CD8-positive, alpha-beta memory T cell (primary cell): ENCODE data around the gene CRTAC1. TPM values are rescaled to one million over a fixed set of nuclear protein-coding genes. Genes with fewer than 3 reads are reported as not detected.

Source experiments
- CTCF ChIA-PET: fragments of 350-600 bp; sonication (Branson Sonifier 250); formaldehyde crosslinking; loops from one replicate; lab custom pipeline; 2021; ENCODE audit warnings: antibody characterized with exemption; lab: Charles Lee
- POLR2A ChIA-PET: fragments of 350-600 bp; sonication (Branson Sonifier 250); formaldehyde crosslinking; loops from one replicate; lab custom pipeline; 2021; ENCODE audit warnings: antibody characterized with exemption; lab: Charles Lee
- DNase-seq, 5 donors: peaks; one replicate each; pipeline versions ENCODE4 v3.0.0 to v3.0.0-alpha.2; 2020 to 2022; ENCODE audit warnings: mixed read lengths in 1 of 5
- H3K27ac ChIP-seq: one replicate; pipeline ENCODE4 v1.7.0; 2013; ENCODE audit warnings: low read depth, mild to moderate bottlenecking, low read length, moderate library complexity
- H3K27me3 ChIP-seq: 2 replicates; pipeline ENCODE4 v1.7.0; 2013; ENCODE audit warnings: low read length, mild to moderate bottlenecking; ENCODE audit not compliant: insufficient read depth, poor library complexity, severe bottlenecking
- H3K36me3 ChIP-seq: 2 replicates; pipeline ENCODE4 v1.7.0; 2013; ENCODE audit warnings: mild to moderate bottlenecking, low read length, moderate library complexity; ENCODE audit not compliant: insufficient read depth
- H3K4me1 ChIP-seq: 2 replicates; pipeline ENCODE4 v1.7.0; 2013; ENCODE audit warnings: mild to moderate bottlenecking, low read length, moderate library complexity; ENCODE audit not compliant: insufficient read depth
- H3K4me3 ChIP-seq: 2 replicates; pipeline ENCODE4 v1.7.0; 2013; ENCODE audit warnings: mild to moderate bottlenecking, low read length
- H3K9me3 ChIP-seq: 2 replicates; pipeline ENCODE4 v1.7.0; 2013; ENCODE audit warnings: mild to moderate bottlenecking, low read length
- H3K27ac Mint-ChIP-seq, 8 donors: one replicate each; pipeline ENCODE4 v1.8.0; 2020 to 2021; ENCODE audit warnings: mixed read lengths in 8 of 8, mild to moderate bottlenecking in 6 of 8, inconsistent platforms in 3 of 8, moderate library complexity in 3 of 8
- H3K27me3 Mint-ChIP-seq, 2 donors: one replicate each; pipeline ENCODE4 v1.8.0; 2020 to 2021; ENCODE audit warnings: mixed read lengths in 2 of 2, mild to moderate bottlenecking in 1 of 2, moderate library complexity in 1 of 2
- H3K36me3 Mint-ChIP-seq, 3 donors: one replicate each; pipeline ENCODE4 v1.8.0; 2020 to 2021; ENCODE audit warnings: mixed read lengths in 3 of 3, inconsistent platforms in 1 of 3, mild to moderate bottlenecking in 1 of 3
- H3K4me1 Mint-ChIP-seq, 3 donors: one replicate each; pipeline ENCODE4 v1.8.0; 2020 to 2021; ENCODE audit warnings: mixed read lengths in 3 of 3, inconsistent platforms in 1 of 3, mild to moderate bottlenecking in 1 of 3
- H3K4me3 Mint-ChIP-seq, 7 donors: one replicate each; pipeline ENCODE4 v1.8.0; 2020 to 2021; ENCODE audit warnings: mixed read lengths in 7 of 7, mild to moderate bottlenecking in 6 of 7, moderate library complexity in 4 of 7, inconsistent platforms in 2 of 7
- H3K9me3 Mint-ChIP-seq, 5 donors: one replicate each; pipeline ENCODE4 v1.8.0; 2020 to 2022; ENCODE audit warnings: mixed read lengths in 5 of 5, mild to moderate bottlenecking in 3 of 5, moderate library complexity in 2 of 5, inconsistent platforms in 1 of 5
- polyA plus RNA-seq: library from polyadenylated mRNA; unstranded; fragments of 300-500 nt; fragmentation: Illumina TruSeq; gene quantifications from one replicate; pipeline ENCODE4 v1.2.3, GENCODE V29; 2021
- total RNA-seq, 2 experiments: library from RNA; stranded (reverse); gene quantifications; one replicate each; pipeline ENCODE4 v1.2.3, GENCODE V29; 2021

Gene CRTAC1
- total RNA-seq (not detected), polyA plus RNA-seq (not detected)

- Histone ChIP-seq H3K9me3 (no peaks in the 10 kb centered on the region), H3K4me1 (no peaks in the 10 kb centered on the region), H3K27ac (no peak within 1 kb of the TSS), H3K36me3 (no peaks in the 10 kb centered on the region), H3K4me3 (no peak within 1 kb of the TSS), H3K27me3 (peaks cover 12% of the 10 kb centered on the region)
- Mint-ChIP-seq H3K27ac (no peak within 1 kb of the TSS), H3K4me1 (peaks cover 4 to 11% (median 7%) of the 10 kb centered on the region in 3 donors), H3K27me3 (peaks cover 41 to 75% of the 10 kb centered on the region in 2 donors), H3K36me3 (no peaks in the 10 kb centered on the region), H3K4me3 (peak within 1 kb of the TSS in 2 of 7 donors; percentile 32 to 34), H3K9me3 (no peaks in the 10 kb centered on the region)
- no peak for DNase-seq
- POLR2A ChIA-PET = no interaction called here
- CTCF ChIA-PET = interaction anchor here (1.1 to 1.6 kb wide), 2 partner anchors 11 to 17 kb away, joined by 3 to 5 read pairs; no protein-coding TSS in a partner anchor
Observed at GRCh38 chr10:98030093-98030821, at the start of gene CRTAC1. CRTAC1 (minus strand) TSS chr10:98030621; CDS start chr10:98030472, 149 bp downstream.

- Histone ChIP-seq H3K4me1 (no peaks in the 10 kb centered on the region), H3K36me3 (no peaks in the 10 kb centered on the region), H3K4me3 (no peak overlapping the region), H3K27ac (no peak overlapping the region), H3K27me3 (no peaks in the 10 kb centered on the region), H3K9me3 (no peaks in the 10 kb centered on the region)
- Mint-ChIP-seq H3K36me3 (no peaks in the 10 kb centered on the region), H3K4me3 (no peak overlapping the region), H3K4me1 (no peaks in the 10 kb centered on the region), H3K27ac (no peak overlapping the region), H3K27me3 (peaks cover 8 to 10% of the 10 kb centered on the region in 2 donors), H3K9me3 (peaks cover 0 to 6% (median 0%) of the 10 kb centered on the region in 5 donors)
- CTCF ChIA-PET = no interaction called here
- DNase-seq = no peak
- POLR2A ChIA-PET = no interaction called here
Observed at GRCh38 chr10:98078774-98079173, 48.4 kb upstream of the CRTAC1 start.

- Mint-ChIP-seq H3K27me3 (peaks cover 7 to 19% of the 10 kb centered on the region in 2 donors), H3K27ac (no peak overlapping the region), H3K4me1 (no peaks in the 10 kb centered on the region), H3K9me3 (peaks cover 0 to 10% (median 0%) of the 10 kb centered on the region in 5 donors), H3K4me3 (no peak overlapping the region), H3K36me3 (no peaks in the 10 kb centered on the region)
- DNase-seq = no peak
- no peak overlapping the region for H3K4me3 ChIP-seq
- no peaks in the 10 kb centered on the region for H3K27me3 ChIP-seq
- CTCF ChIA-PET = no interaction called here
- no peak overlapping the region for H3K27ac ChIP-seq
- H3K4me1 ChIP-seq = no peaks in the 10 kb centered on the region
- POLR2A ChIA-PET = no interaction called here
- H3K9me3 ChIP-seq = no peaks in the 10 kb centered on the region
- no peaks in the 10 kb centered on the region for H3K36me3 ChIP-seq
Observed at GRCh38 chr10:98077223-98077622, 46.8 kb upstream of the CRTAC1 start.

- H3K36me3 Mint-ChIP-seq = no peaks in the 10 kb centered on the region
- H3K9me3 Mint-ChIP-seq = peaks cover 0 to 8% (median 0%) of the 10 kb centered on the region in 5 donors
- H3K27ac ChIP-seq = no peak overlapping the region
- H3K4me1 Mint-ChIP-seq = no peaks in the 10 kb centered on the region
- DNase-seq = no peak
- ChIA-PET POLR2A (no interaction called here), CTCF (no interaction called here)
- H3K4me3 Mint-ChIP-seq = no peak overlapping the region
- no peaks in the 10 kb centered on the region for H3K9me3 ChIP-seq
- H3K27me3 Mint-ChIP-seq = peaks cover 8 to 26% of the 10 kb centered on the region in 2 donors
- peak overlapping the region in 1 of 8 donors; percentile 64 for H3K27ac Mint-ChIP-seq
- H3K4me1 ChIP-seq = no peaks in the 10 kb centered on the region
- no peaks in the 10 kb centered on the region for H3K36me3 ChIP-seq
- no peaks in the 10 kb centered on the region for H3K27me3 ChIP-seq
- H3K4me3 ChIP-seq = no peak overlapping the region
Observed at GRCh38 chr10:98076086-98076485, 45.7 kb upstream of the CRTAC1 start.

- H3K4me1 Mint-ChIP-seq = no peaks in the 10 kb centered on the region
- no peak overlapping the region for H3K4me3 Mint-ChIP-seq
- no peaks in the 10 kb centered on the region for H3K36me3 Mint-ChIP-seq
- H3K9me3 Mint-ChIP-seq = peaks cover 0 to 9% (median 0%) of the 10 kb centered on the region in 5 donors
- peaks cover 7 to 32% of the 10 kb centered on the region in 2 donors for H3K27me3 Mint-ChIP-seq
- H3K27ac ChIP-seq = no peak overlapping the region
- DNase-seq = no peak
- no peak overlapping the region for H3K4me3 ChIP-seq
- POLR2A ChIA-PET = no interaction called here
- no peaks in the 10 kb centered on the region for H3K27me3 ChIP-seq
- no peaks in the 10 kb centered on the region for H3K4me1 ChIP-seq
- no peaks in the 10 kb centered on the region for H3K9me3 ChIP-seq
- no peak overlapping the region for H3K27ac Mint-ChIP-seq
- CTCF ChIA-PET = no interaction called here
- no peaks in the 10 kb centered on the region for H3K36me3 ChIP-seq
Observed at GRCh38 chr10:98074315-98074911, 44.0 kb upstream of the CRTAC1 start.

GRCh38 chr10:98067165-98067564 lies 36.7 kb upstream of the CRTAC1 start:
- CTCF ChIA-PET = no interaction called here
- H3K27ac Mint-ChIP-seq = no peak overlapping the region

GRCh38 chr10:98063740-98064027 lies 33.3 kb upstream of the CRTAC1 start:
- Mint-ChIP-seq H3K27me3 (peaks cover 19 to 81% of the 10 kb centered on the region in 2 donors), H3K36me3 (peaks cover 0 to 3% (median 0%) of the 10 kb centered on the region in 3 donors), H3K9me3 (peaks cover 0 to 1% (median 0%) of the 10 kb centered on the region in 5 donors), H3K27ac (no peak overlapping the region), H3K4me1 (no peaks in the 10 kb centered on the region), H3K4me3 (no peak overlapping the region)
- no peaks in the 10 kb centered on the region for H3K9me3 ChIP-seq
- ChIA-PET POLR2A (no interaction called here), CTCF (no interaction called here)
- H3K4me1 ChIP-seq = no peaks in the 10 kb centered on the region
- DNase-seq = no peak
- H3K4me3 ChIP-seq = no peak overlapping the region
- no peaks in the 10 kb centered on the region for H3K36me3 ChIP-seq
- peaks cover 5% of the 10 kb centered on the region for H3K27me3 ChIP-seq
- no peak overlapping the region for H3K27ac ChIP-seq

More at GRCh38 chr10:98067165-98067564, 36.7 kb upstream of the CRTAC1 start:
- no peaks in the 10 kb centered on the region for H3K4me1 Mint-ChIP-seq
- POLR2A ChIA-PET = no interaction called here
- H3K9me3 Mint-ChIP-seq = peaks cover 0 to 9% (median 0%) of the 10 kb centered on the region in 5 donors
- DNase-seq = no peak
- H3K27me3 Mint-ChIP-seq = peaks cover 12 to 70% of the 10 kb centered on the region in 2 donors
- H3K27ac ChIP-seq = no peak overlapping the region
- H3K4me1 ChIP-seq = no peaks in the 10 kb centered on the region
- no peaks in the 10 kb centered on the region for H3K9me3 ChIP-seq
- no peak overlapping the region for H3K4me3 ChIP-seq
- H3K36me3 Mint-ChIP-seq = peaks cover 0 to 3% (median 0%) of the 10 kb centered on the region in 3 donors
- peaks cover 5% of the 10 kb centered on the region for H3K27me3 ChIP-seq
- no peak overlapping the region for H3K4me3 Mint-ChIP-seq
- no peaks in the 10 kb centered on the region for H3K36me3 ChIP-seq

GRCh38 chr10:98062424-98062823 lies 32.0 kb upstream of the CRTAC1 start:
- H3K9me3 Mint-ChIP-seq = peaks cover 0 to 1% (median 0%) of the 10 kb centered on the region in 5 donors
- H3K9me3 ChIP-seq = no peaks in the 10 kb centered on the region
- no peak overlapping the region for H3K27ac Mint-ChIP-seq
- H3K36me3 ChIP-seq = no peaks in the 10 kb centered on the region
- peaks cover 0 to 3% (median 0%) of the 10 kb centered on the region in 3 donors for H3K36me3 Mint-ChIP-seq
- no peak for DNase-seq
- H3K27me3 Mint-ChIP-seq = peaks cover 19 to 75% of the 10 kb centered on the region in 2 donors
- no peak overlapping the region for H3K4me3 ChIP-seq
- H3K4me1 ChIP-seq = no peaks in the 10 kb centered on the region
- CTCF ChIA-PET = no interaction called here
- no peak overlapping the region for H3K27ac ChIP-seq
- peaks cover 5% of the 10 kb centered on the region for H3K27me3 ChIP-seq
- H3K4me1 Mint-ChIP-seq = no peaks in the 10 kb centered on the region
- POLR2A ChIA-PET = no interaction called here
- no peak overlapping the region for H3K4me3 Mint-ChIP-seq
